A549 (cell line): ENCODE results near the gene WDR33.

Experiments used
- CBX2 ChIP-seq: fragments of 200-600 bp; sonication (generic); IDR thresholded peaks from 2 replicates; pipeline ENCODE4 v1.6.1; 2016; ENCODE audit warnings: low read depth, mild to moderate bottlenecking, borderline replicate concordance
- CBX8 ChIP-seq: fragments of 200-600 bp; sonication (generic); IDR thresholded peaks from 2 replicates; pipeline ENCODE4 v1.6.1; 2016
- FOSL2 ChIP-seq, 2 experiments: fragments of 450-650 bp in 1 of 2; fragments of >200 bp in 1 of 2; sonication (Bioruptor Twin) in 1 of 2; formaldehyde crosslinking; IDR thresholded peaks; 2 replicates each; pipeline versions ENCODE4 v1.5.0 to v1.6.1; 2016 to 2020; ENCODE audit warnings: mild to moderate bottlenecking in 1 of 2, moderate library complexity in 1 of 2
- HDAC2 ChIP-seq: fragments of 200-600 bp; sonication (generic); IDR thresholded peaks from 2 replicates; pipeline ENCODE4 v1.6.1; 2016
- HEYL ChIP-seq: fragments of 250-450 bp; sonication (Bioruptor Pico); IDR thresholded peaks from 2 replicates; pipeline ENCODE4 v1.8.0; 2021; ENCODE audit warnings: mild to moderate bottlenecking, moderate library complexity
- NPAS2 ChIP-seq: fragments of 250-450 bp; sonication (Bioruptor Pico); IDR thresholded peaks from 2 replicates; pipeline ENCODE4 v1.8.0; 2022; ENCODE audit warnings: mild to moderate bottlenecking, moderate library complexity, borderline replicate concordance
- POLR2A ChIP-seq: IDR thresholded peaks from 2 replicates; pipeline ENCODE4 v1.6.1; 2012; ENCODE audit warnings: mild to moderate bottlenecking, low read length
- RAD21 ChIP-seq, 2 experiments: fragments of >200 bp in 1 of 2; sonication (Bioruptor Twin) in 1 of 2; formaldehyde crosslinking in 1 of 2; IDR thresholded peaks in 1 of 2; conservative IDR thresholded peaks in 1 of 2; 2 replicates in 1 of 2; 3 replicates in 1 of 2; pipeline ENCODE4 v1.6.1; 2012 to 2018; ENCODE audit warnings: inconsistent platforms in 1 of 2
- RFX5 ChIP-seq: fragments of 450-650 bp; IDR thresholded peaks from 2 replicates; pipeline ENCODE4 v1.7.1; 2014; ENCODE audit warnings: antibody characterized with exemption, mild to moderate bottlenecking, moderate library complexity
- TF ChIP-seq, protein P1 (sequence below): fragments of >200 bp; sonication (Bioruptor Twin); formaldehyde crosslinking; IDR thresholded peaks from 3 replicates; pipeline ENCODE4 v1.5.1; 2016
- TF ChIP-seq, protein P2 (sequence below): IDR thresholded peaks from 2 replicates; pipeline ENCODE4 v1.6.1; 2012

DNA sequence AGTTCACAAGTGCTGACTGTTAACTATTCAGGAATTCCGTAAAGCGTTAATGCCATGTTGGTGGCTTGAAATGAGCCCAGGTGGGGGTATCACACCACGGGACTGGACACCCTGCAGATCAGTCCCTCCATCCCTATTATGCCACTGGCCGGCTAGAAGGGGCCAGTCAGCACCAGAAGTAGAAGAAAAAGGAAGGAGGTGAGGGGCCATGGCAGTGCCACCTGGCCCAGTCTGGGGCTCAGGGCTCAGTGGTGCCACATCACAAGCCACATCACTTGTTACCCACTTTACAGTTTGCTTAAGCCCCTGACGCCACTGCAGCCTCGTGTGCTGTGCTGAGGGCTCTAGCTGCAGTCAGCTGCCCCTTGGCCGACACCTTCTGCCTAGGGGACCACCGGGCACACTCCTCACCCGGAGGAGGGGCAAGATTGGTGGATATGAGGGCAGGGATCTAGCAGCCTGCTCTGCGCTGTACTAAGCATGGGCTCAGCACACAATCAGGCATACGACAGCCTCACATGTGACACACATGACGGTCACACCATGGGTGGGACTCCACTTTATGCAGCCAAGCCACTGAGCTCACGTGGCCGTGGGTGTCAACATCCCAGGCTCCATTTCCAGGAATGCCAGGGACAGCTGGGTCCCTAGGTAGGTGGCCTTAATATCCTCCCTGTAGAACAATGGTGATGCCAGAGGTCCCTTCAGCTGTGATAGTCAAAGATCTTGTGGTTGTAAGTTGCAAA is 139.2 kb downstream of the WDR33 start:
- TF ChIP-seq RAD21 (conservative IDR thresholded peaks at IDR 0.05 in 1 of 2, IDR thresholded peaks at IDR 0.05 in 1 of 2) (no peak), CBX8 (no peak), POLR2A (no peak), FOSL2 (IDR thresholded peaks at IDR 0.05) (no peak), FOSL2 (CRISPR knock-in tag; IDR thresholded peaks at IDR 0.05) (no peak), HDAC2 (no peak), HEYL (CRISPR knock-in tag) (no peak), CBX2 (no peak), RFX5 (no peak), NPAS2 (CRISPR knock-in tag) (no peak)
- TF ChIP-seq, protein P1, sequence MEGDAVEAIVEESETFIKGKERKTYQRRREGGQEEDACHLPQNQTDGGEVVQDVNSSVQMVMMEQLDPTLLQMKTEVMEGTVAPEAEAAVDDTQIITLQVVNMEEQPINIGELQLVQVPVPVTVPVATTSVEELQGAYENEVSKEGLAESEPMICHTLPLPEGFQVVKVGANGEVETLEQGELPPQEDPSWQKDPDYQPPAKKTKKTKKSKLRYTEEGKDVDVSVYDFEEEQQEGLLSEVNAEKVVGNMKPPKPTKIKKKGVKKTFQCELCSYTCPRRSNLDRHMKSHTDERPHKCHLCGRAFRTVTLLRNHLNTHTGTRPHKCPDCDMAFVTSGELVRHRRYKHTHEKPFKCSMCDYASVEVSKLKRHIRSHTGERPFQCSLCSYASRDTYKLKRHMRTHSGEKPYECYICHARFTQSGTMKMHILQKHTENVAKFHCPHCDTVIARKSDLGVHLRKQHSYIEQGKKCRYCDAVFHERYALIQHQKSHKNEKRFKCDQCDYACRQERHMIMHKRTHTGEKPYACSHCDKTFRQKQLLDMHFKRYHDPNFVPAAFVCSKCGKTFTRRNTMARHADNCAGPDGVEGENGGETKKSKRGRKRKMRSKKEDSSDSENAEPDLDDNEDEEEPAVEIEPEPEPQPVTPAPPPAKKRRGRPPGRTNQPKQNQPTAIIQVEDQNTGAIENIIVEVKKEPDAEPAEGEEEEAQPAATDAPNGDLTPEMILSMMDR, result no peak
- TF ChIP-seq, protein P2, sequence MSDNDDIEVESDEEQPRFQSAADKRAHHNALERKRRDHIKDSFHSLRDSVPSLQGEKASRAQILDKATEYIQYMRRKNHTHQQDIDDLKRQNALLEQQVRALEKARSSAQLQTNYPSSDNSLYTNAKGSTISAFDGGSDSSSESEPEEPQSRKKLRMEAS, result no peak
